ENCODE measurements around the gene NDUFA11.

The NDUFA11 gene

DNA sequence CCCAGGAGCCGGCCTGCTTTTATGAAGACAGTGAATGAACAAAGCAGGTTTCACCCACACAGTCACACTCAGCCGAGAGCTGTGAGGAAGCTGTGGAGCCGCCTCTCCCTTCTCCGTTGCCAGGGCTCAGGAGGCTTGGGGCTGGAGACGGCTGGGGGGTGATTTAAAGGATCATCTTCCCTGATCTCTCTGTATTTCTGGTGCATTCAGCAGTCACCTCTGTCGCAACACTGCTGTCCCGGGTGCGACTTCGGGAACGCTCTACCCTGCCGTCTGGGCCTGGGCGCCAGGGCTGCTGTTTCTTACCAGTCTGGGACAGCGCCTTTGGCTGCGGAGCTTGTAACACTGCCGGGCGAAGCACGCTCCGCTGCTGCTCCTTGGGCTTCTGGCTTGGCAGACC is 28.6 kb upstream of the NDUFA11 start:
- no peak for DNase-seq

DNA sequence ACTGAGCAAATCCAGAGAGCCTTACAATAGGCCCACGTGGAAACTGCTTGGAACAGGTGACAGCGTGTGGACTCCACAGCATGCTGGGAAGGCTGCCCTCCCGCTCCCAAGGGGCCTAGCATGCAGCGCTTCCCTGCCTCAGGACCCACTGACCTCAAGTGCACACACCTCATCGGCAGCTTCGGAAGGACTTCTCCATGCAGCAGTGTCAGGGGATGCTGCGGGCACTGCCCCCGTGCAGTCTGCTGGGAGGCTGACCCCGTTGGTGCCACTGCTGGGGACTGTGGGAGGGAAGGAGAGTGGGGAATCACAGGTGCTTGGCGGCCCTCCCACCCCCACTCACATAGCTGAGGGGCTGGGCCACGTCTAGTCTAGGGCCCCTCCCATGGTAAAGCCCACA is 27.7 kb upstream of the NDUFA11 start:
- no peak for DNase-seq

GRCh38 chr19:5929625-5930024 is 26.0 kb upstream of the NDUFA11 start:
- no peak for DNase-seq

GRCh38 chr19:5929179-5929578 is 25.6 kb upstream of the NDUFA11 start:
- DNase-seq, result no peak

GRCh38 chr19:5927441-5927821 is 23.8 kb upstream of the NDUFA11 start:
- DNase-seq, result no peak

- no peak for DNase-seq
These were observed 23.3 kb upstream of the NDUFA11 start for GRCh38 chr19:5926641-5927440.

GRCh38 chr19:5925830-5926427 is 22.3 kb upstream of the NDUFA11 start:
- no peak for DNase-seq

DNA sequence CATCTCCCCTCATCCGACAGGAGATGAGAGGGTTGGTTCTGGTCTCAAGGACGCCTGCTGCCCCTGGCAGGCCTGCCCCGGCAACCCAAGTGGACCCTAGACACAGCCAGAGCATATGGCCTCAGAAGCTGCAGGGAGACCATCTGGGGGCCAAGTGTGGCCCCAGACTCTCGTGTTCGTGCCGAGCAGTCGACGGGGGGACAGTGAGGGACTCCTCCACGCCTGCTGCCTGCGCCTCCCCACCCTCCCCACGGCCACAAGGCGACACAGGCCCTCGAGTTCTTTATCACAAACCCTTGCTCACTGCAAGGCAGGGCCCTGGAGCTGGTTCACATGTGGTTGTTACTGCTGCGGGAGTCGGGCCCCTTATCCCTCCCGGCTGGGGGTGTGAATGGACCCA is 19.8 kb upstream of the NDUFA11 start:
- DNase-seq, result no peak

GRCh38 chr19:5922161-5922545 is 18.6 kb upstream of the NDUFA11 start:
- DNase-seq, result no peak

- no peak for DNase-seq
These were observed 18.0 kb upstream of the NDUFA11 start for GRCh38 chr19:5921516-5922160.

DNA sequence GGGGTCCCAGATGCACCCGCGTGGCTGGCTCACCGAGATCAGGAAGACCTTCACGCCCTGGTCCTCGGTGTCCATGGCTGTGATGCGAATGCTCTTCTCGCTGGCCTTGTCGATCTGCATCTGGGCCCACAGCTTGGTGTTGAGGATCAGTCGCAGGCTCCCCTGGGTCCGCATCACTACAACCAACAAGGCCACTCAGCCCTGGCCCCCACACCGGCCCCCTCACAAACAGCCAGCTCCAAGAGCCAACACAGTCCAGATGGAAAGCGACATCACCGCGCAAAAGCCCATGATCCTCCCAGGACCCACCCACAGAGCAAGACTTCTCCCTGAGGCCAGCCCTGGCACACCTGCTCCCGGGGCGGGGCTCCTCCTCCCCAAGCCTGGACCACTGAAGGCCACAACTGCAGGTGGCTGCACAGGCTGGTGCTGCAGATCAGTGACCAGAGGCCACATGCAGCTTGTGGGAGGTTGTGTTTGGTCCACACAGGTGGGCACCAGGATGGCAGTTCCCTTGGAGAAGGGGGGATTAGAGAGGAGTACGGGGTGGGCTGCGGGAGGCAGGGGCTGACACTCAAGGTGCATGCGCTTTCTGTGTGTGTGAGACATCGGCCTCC is 15.0 kb upstream of the NDUFA11 start:
- no peak for DNase-seq

GRCh38 chr19:5917431-5918107 is 14.0 kb upstream of the NDUFA11 start:
- DNase-seq, result no peak

DNA sequence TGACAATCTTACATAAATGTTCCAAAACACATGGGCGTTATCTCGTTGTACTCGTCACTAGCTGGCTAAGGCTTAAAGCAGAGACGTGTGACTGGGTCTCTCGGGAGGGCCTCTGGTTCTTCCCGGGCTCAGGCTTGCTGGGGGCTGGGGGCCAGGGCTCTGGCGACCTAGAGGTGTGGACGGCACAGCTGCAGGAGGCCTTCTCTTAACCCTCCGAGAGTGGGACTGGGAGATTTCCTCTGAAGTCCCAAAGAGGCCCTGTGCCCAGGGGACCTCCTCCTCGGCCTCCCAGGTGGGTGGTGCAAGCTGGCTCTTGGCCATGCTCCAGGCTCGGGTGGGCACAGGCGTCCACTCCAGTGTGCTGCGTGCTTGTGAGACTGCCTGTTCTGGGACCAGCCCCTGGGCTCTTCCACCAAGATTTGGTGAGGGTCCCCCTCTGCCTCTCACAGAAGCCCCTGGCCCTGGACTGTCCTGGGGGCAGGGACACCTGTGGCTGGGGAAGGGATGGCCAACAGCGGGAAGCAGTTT is 12.7 kb upstream of the NDUFA11 start:
- DNase-seq, result no peak

DNA sequence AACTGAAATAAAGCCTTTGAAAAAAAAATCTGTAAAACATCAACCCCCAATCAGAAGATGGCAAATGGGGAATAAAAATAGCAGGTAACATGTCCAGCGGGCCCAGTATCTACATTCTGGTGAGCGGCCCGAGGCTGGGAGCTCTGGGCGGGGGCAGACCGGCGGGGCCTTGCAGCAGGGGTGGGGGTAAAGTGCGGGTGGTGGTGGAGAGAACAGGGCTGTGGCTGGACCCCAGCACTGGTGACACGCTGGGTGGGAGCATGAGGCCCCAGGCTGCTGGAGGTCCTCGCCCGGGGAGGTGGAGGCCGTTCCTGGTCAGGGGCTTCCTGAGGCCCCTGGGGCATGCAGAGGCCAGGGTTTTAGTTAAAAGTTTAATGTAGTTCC is 12.2 kb upstream of the NDUFA11 start:
- DNase-seq, result no peak

DNA sequence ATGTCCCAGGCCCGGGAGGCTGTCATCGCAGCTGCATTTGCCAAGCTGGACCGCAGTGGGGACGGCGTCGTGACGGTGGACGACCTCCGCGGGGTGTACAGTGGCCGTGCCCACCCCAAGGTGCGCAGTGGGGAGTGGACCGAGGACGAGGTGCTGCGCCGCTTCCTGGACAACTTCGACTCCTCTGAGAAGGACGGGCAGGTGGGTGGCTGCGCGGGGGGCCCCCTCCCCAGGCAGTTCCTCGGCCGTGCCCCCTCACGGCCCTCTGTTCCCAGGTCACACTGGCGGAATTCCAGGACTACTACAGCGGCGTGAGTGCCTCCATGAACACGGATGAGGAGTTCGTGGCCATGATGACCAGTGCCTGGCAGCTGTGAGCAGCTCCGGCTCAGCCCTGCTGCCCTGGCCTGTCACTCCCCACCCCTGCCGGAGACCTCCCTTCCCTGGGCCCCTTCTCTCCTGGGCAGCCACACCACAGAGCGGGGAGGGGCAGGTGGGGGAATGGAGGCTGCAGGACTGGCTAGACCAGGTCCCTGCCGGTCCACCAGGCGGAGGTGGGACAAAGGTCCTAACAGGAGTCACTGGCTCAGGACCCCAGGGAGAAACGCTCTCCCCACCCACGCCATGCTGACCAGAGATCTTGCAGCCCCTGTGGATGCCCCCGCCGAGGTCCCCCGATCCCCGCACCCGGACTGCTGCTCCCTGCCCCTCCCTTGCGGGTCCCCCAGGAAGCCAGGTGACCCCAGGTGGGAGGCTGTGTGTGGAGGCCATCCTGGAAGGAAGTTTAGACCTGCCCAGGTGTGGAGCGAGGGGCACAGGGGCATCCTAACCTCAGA is 11.6 kb upstream of the NDUFA11 start:
- DNase-seq, result no peak

DNA sequence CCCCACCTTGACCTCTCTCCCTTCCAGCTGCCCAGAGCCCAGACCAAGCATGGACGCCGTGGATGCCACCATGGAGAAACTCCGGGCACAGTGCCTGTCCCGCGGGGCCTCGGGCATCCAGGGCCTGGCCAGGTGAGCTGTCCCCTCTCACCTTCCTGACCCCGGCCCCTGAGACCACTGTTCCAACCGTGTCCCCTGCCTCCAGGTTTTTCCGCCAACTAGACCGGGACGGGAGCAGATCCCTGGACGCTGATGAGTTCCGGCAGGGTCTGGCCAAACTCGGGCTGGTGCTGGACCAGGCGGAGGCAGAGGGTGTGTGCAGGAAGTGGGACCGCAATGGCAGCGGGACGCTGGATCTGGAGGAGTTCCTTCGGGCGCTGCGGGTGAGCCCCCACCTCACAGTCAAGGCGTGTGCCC is 10.8 kb upstream of the NDUFA11 start:
- no peak for DNase-seq

DNA sequence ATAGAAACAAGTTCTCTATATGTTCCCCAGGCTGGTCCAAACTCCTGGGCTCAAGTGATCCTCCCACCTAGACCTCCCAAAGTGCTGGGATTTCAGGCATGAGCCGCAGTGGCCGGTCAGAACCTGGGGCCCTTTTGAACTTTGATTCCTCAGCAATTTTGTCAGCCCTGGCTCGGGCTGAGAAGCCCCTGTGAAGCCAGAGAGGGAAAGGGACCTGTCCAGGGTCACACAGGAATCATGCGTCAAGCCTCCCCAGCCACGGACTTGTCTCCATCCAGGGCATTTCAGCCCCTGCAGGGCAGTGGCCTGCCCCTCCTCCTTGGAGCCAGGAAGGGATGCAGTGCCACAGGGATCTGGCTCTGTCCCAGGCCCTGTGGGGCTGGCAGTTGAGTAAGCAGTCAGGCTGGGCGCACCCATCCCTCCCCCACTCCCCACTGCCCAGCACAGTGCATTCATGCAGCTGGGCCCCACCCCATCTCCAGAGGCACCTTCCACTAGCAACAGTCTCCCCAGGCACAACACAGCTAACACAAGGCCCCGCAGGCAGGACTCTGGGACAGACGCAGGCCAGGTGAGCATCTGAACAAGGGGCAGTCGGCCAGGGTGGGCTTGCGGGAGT is 10.3 kb upstream of the NDUFA11 start, which contains the start of gene CAPS:
Gene CAPS, plus strand, starts transcription at position 516 of the 619 bp plus-strand sequence. CDS start 153 bp downstream, outside the sequence.
- DNase-seq, result no peak

- no peak for DNase-seq
These were observed 7.8 kb upstream of the NDUFA11 start for GRCh38 chr19:5911366-5911765.

- DNase-seq, result no peak
These were observed 7.0 kb upstream of the NDUFA11 start for GRCh38 chr19:5910638-5910907.

DNA sequence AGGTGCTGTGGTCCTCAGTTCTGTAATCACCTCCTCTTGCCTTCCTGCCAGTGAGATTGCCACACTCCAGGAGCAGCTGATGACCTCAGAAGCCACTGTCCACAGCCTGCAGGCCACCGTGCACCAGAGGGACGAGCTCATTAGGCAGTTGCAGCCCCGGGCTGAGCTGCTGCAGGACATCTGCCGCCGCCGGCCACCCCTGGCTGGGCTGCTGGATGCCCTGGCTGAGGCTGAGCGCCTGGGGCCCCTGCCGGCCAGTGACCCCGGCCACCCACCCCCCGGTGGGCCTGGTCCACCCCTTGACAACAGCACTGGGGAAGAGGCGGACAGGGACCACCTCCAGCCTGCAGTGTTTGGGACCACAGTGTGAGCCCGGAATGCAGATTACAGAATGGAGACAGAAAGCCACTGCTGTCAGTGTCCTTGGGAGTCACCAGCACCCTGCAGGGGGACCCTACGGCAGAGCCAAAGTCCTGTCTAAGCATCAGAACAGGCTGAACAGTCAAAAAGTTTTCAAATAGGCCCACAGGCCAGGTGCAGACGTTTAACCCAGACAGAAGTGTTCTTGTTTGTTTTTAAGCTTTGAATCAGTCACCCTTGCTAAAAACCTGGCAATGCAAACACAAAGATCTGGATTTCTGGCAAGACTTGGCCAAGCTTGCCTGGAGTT is 5.3 kb upstream of the NDUFA11 start:
- DNase-seq, result no peak

- DNase-seq, result no peak
These were observed 3.7 kb upstream of the NDUFA11 start for GRCh38 chr19:5907241-5907640.
